H9 (cell line): ENCODE data around the gene PPP2R5B. TPM values are rescaled to one million over a fixed set of nuclear protein-coding genes. Genes with fewer than 3 reads are reported as not detected.

Source experiments
- DNase-seq: peaks from one replicate; pipeline ENCODE4 v3.0.0-alpha.2; 2017
- H2AFZ ChIP-seq: one replicate; pipeline ENCODE4 v1.6.1; 2013; ENCODE audit warnings: mild to moderate bottlenecking, low read length, control low read depth, moderate library complexity
- H2AK5ac ChIP-seq: 2 replicates; pipeline ENCODE4 v1.6.1; 2013; ENCODE audit warnings: low read length, control low read depth, mixed read lengths; ENCODE audit not compliant: insufficient read length
- H2BK120ac ChIP-seq: one replicate; pipeline ENCODE4 v1.6.1; 2013; ENCODE audit warnings: low read depth, mild to moderate bottlenecking, low read length, control low read depth, inconsistent platforms; ENCODE audit not compliant: poor library complexity, severe bottlenecking
- H2BK12ac ChIP-seq: 2 replicates; pipeline ENCODE4 v1.6.1; 2013; ENCODE audit warnings: low read length, control low read depth, mixed read lengths, low read depth; ENCODE audit not compliant: insufficient read length
- H2BK15ac ChIP-seq: 2 replicates; pipeline ENCODE4 v1.6.1; 2013; ENCODE audit warnings: low read depth, low read length, control low read depth
- H2BK20ac ChIP-seq: one replicate; pipeline ENCODE4 v1.6.1; 2013; ENCODE audit warnings: low read depth, mild to moderate bottlenecking, low read length, control low read depth, inconsistent platforms; ENCODE audit not compliant: poor library complexity, severe bottlenecking
- H2BK5ac ChIP-seq: 2 replicates; pipeline ENCODE4 v1.6.1; 2013; ENCODE audit warnings: low read length, control low read depth, mixed read lengths; ENCODE audit not compliant: insufficient read length
- H3K14ac ChIP-seq: 2 replicates; pipeline ENCODE4 v1.6.1; 2013; ENCODE audit warnings: low read length, control low read depth; ENCODE audit not compliant: insufficient read depth
- H3K18ac ChIP-seq: 2 replicates; pipeline ENCODE4 v1.6.1; 2013; ENCODE audit warnings: low read depth, mild to moderate bottlenecking, mixed read lengths, low read length, control low read depth; ENCODE audit not compliant: insufficient read length
- H3K23ac ChIP-seq: 2 replicates; pipeline ENCODE4 v1.6.1; 2013; ENCODE audit warnings: low read length, control low read depth, mixed read lengths, low read depth; ENCODE audit not compliant: insufficient read length
- H3K23me2 ChIP-seq: 2 replicates; pipeline ENCODE4 v1.6.1; 2013; ENCODE audit warnings: low read depth, mild to moderate bottlenecking, mixed read lengths, low read length, control low read depth; ENCODE audit not compliant: insufficient read length, poor library complexity, severe bottlenecking
- H3K27ac ChIP-seq: 2 replicates; pipeline ENCODE4 v1.5.1; 2013; ENCODE audit warnings: low read length, control low read depth, mixed read lengths, low read depth; ENCODE audit not compliant: insufficient read length
- H3K27me3 ChIP-seq: 2 replicates; pipeline ENCODE4 v1.6.1; 2013; ENCODE audit warnings: low read length, control low read depth, inconsistent platforms; ENCODE audit not compliant: insufficient read depth
- H3K4ac ChIP-seq: 2 replicates; pipeline ENCODE4 v1.6.1; 2013; ENCODE audit warnings: low read depth, mild to moderate bottlenecking, control low read depth, inconsistent platforms, low read length, moderate library complexity
- H3K4me1 ChIP-seq: 2 replicates; pipeline ENCODE4 v1.6.1; 2013; ENCODE audit warnings: low read length, control low read depth, inconsistent platforms; ENCODE audit not compliant: insufficient read depth
- H3K4me2 ChIP-seq: 2 replicates; pipeline ENCODE4 v1.6.1; 2013; ENCODE audit warnings: low read length, control low read depth, mixed read lengths; ENCODE audit not compliant: insufficient read length, insufficient read depth
- H3K56ac ChIP-seq: 2 replicates; pipeline ENCODE4 v1.6.1; 2013; ENCODE audit warnings: low read depth, mild to moderate bottlenecking, mixed read lengths, low read length, control low read depth; ENCODE audit not compliant: insufficient read length
- H3K79me1 ChIP-seq: 2 replicates; pipeline ENCODE4 v1.6.1; 2013; ENCODE audit warnings: low read depth, mild to moderate bottlenecking, moderate library complexity, low read length, control low read depth, inconsistent platforms; ENCODE audit not compliant: insufficient read depth, poor library complexity, severe bottlenecking
- H3K79me2 ChIP-seq: 2 replicates; pipeline ENCODE4 v1.6.1; 2013; ENCODE audit warnings: low read length, control low read depth, inconsistent platforms; ENCODE audit not compliant: insufficient read depth
- H3K9ac ChIP-seq: 2 replicates; pipeline ENCODE4 v1.6.1; 2013; ENCODE audit warnings: low read length, control low read depth, mixed read lengths; ENCODE audit not compliant: insufficient read length; ENCODE audit errors: extremely low read depth
- H3K9me3 ChIP-seq: one replicate; pipeline ENCODE4 v1.6.1; 2013; ENCODE audit warnings: low read depth, low read length, inconsistent platforms; ENCODE audit not compliant: control insufficient read depth
- H3T11ph ChIP-seq: one replicate; pipeline ENCODE4 v1.6.1; 2013; ENCODE audit warnings: mild to moderate bottlenecking, low read length, control low read depth, inconsistent platforms
- H4K20me1 ChIP-seq: one replicate; pipeline ENCODE4 v1.6.1; 2013; ENCODE audit not compliant: control insufficient read depth, insufficient read length, insufficient read depth
- H4K5ac ChIP-seq: 2 replicates; pipeline ENCODE4 v1.6.1; 2013; ENCODE audit warnings: low read depth, mild to moderate bottlenecking, mixed read lengths, low read length, control low read depth; ENCODE audit not compliant: insufficient read length
- H4K8ac ChIP-seq: replicated peaks from 2 replicates; pipeline ENCODE4 v1.6.1; 2013; ENCODE audit warnings: low read length, control low read depth, mixed read lengths, low read depth; ENCODE audit not compliant: insufficient read length
- H4K91ac ChIP-seq: 2 replicates; pipeline ENCODE4 v1.6.1; 2013; ENCODE audit warnings: low read depth, mild to moderate bottlenecking, moderate library complexity, mixed read lengths, low read length, control low read depth; ENCODE audit not compliant: insufficient read length
- H3K27ac Mint-ChIP-seq, 3 experiments: 2 replicates in 2 of 3; 3 replicates in 1 of 3; pipeline ENCODE4 v1.8.0; 2020 to 2021; ENCODE audit warnings: mixed read lengths in 3 of 3, mild to moderate bottlenecking in 1 of 3, moderate library complexity in 1 of 3
- H3K27me3 Mint-ChIP-seq: 2 replicates; pipeline ENCODE4 v1.8.0; 2021; ENCODE audit warnings: low read depth, mild to moderate bottlenecking, moderate library complexity, mixed read lengths
- H3K36me3 Mint-ChIP-seq, 3 experiments: 2 replicates in 2 of 3; 3 replicates in 1 of 3; pipeline ENCODE4 v1.8.0; 2020 to 2021; ENCODE audit warnings: low read depth in 3 of 3, mixed read lengths in 3 of 3; ENCODE audit not compliant: insufficient read depth in 1 of 3
- H3K4me1 Mint-ChIP-seq, 2 experiments: 2 replicates each; pipeline ENCODE4 v1.8.0; 2020; ENCODE audit warnings: mixed read lengths in 2 of 2
- H3K4me3 Mint-ChIP-seq, 2 experiments: 2 replicates in 1 of 2; 3 replicates in 1 of 2; pipeline ENCODE4 v1.8.0; 2020 to 2021; ENCODE audit warnings: mild to moderate bottlenecking in 2 of 2, mixed read lengths in 2 of 2, moderate library complexity in 1 of 2
- H3K9me3 Mint-ChIP-seq, 2 experiments: 2 replicates in 1 of 2; 3 replicates in 1 of 2; pipeline ENCODE4 v1.8.0; 2020; ENCODE audit warnings: mild to moderate bottlenecking in 2 of 2, mixed read lengths in 2 of 2, moderate library complexity in 1 of 2
- WGBS: extraction: QIAGEN DNeasy Blood & Tissue Kit; methylation state at CpG from one replicate; pipeline ENCODE4 v1.1.7; 2013; ENCODE audit warnings: missing lambda C conversion rate, low lambda C conversion rate, mixed read lengths; ENCODE audit not compliant: insufficient read length; ENCODE audit errors: extremely low coverage; 5-methylcytosine and 5-hydroxymethylcytosine counted together
- total RNA-seq: library from RNA; stranded (reverse); gene quantifications from 2 replicates; pipeline ENCODE4 v1.2.1, GENCODE V29; 2021
- TF ChIP-seq, protein P1 (sequence below): fragments of 200-600 bp; sonication (generic); conservative IDR thresholded peaks from 3 replicates; pipeline ENCODE4 v1.8.0; 2021; ENCODE audit warnings: antibody characterized with exemption, mild to moderate bottlenecking

PPP2R5B gene
- total RNA-seq, 1 experiment from 2014 or later = 6.3 TPM

DNA sequence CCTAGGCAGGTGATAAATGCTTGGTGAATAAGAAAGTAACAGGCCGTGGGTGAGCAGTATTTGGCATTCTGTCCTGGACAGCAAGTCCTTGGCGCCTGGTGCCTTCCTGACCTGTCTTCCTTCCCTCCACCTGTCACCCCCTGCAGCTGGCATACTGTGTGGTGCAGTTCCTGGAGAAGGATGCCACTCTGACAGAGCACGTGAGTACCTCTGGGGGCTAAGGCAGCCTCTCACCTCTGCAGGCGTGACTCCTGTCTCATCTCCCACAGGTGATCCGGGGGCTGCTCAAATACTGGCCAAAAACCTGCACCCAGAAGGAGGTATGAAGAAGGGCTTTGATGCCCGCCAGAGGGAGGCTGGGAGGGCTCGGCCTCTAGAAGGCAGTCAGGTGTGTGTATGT, 6.8 kb downstream of the PPP2R5B start:
- H4K5ac ChIP-seq = no peak overlapping the region
- H3K4me1 Mint-ChIP-seq = peaks cover 15 to 30% of the 10 kb centered on the region in 2 experiments
- TF ChIP-seq, protein P1, sequence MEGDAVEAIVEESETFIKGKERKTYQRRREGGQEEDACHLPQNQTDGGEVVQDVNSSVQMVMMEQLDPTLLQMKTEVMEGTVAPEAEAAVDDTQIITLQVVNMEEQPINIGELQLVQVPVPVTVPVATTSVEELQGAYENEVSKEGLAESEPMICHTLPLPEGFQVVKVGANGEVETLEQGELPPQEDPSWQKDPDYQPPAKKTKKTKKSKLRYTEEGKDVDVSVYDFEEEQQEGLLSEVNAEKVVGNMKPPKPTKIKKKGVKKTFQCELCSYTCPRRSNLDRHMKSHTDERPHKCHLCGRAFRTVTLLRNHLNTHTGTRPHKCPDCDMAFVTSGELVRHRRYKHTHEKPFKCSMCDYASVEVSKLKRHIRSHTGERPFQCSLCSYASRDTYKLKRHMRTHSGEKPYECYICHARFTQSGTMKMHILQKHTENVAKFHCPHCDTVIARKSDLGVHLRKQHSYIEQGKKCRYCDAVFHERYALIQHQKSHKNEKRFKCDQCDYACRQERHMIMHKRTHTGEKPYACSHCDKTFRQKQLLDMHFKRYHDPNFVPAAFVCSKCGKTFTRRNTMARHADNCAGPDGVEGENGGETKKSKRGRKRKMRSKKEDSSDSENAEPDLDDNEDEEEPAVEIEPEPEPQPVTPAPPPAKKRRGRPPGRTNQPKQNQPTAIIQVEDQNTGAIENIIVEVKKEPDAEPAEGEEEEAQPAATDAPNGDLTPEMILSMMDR = no peak
- H3K9ac ChIP-seq = no peak overlapping the region
- no peak overlapping the region for H2BK12ac ChIP-seq
- H2BK20ac ChIP-seq = no peak overlapping the region
- H3K23me2 ChIP-seq = peaks cover 4% of the 10 kb centered on the region
- H4K20me1 ChIP-seq = no peaks in the 10 kb centered on the region
- H4K91ac ChIP-seq = no peak overlapping the region
- H3K18ac ChIP-seq = no peak overlapping the region
- H3K36me3 Mint-ChIP-seq = peaks cover 0 to 4% (median 0%) of the 10 kb centered on the region in 3 experiments; a peak in 2 of 7 replicates
- H4K8ac ChIP-seq = no peak overlapping the region
- H3K4me3 Mint-ChIP-seq = no peak overlapping the region
- no peaks in the 10 kb centered on the region for H3K27me3 ChIP-seq
- H3T11ph ChIP-seq = no peak overlapping the region
- no peak overlapping the region for H3K4ac ChIP-seq
- no peaks in the 10 kb centered on the region for H3K9me3 Mint-ChIP-seq
- H3K79me2 ChIP-seq = no peaks in the 10 kb centered on the region
- no peaks in the 10 kb centered on the region for H3K79me1 ChIP-seq
- H2AFZ ChIP-seq = no peak overlapping the region
- no peak overlapping the region for H3K56ac ChIP-seq
- peaks cover 7% of the 10 kb centered on the region; the same call in 1 of the 2 replicates for H3K4me1 ChIP-seq
- no peak overlapping the region for H3K14ac ChIP-seq
- H2BK15ac ChIP-seq = no peak overlapping the region
- H2BK120ac ChIP-seq = no peak overlapping the region
- no peak overlapping the region for H3K27ac Mint-ChIP-seq
- H2BK5ac ChIP-seq = no peak overlapping the region
- no CpG with 5 or more reads among the region's 7 CpGs for WGBS
- no peaks in the 10 kb centered on the region for H3K9me3 ChIP-seq
- H3K4me2 ChIP-seq = no peak overlapping the region
- no peak overlapping the region for H2AK5ac ChIP-seq
- H3K27ac ChIP-seq = no peak overlapping the region
- H3K23ac ChIP-seq = no peak overlapping the region
- DNase-seq = no peak
- peaks cover 4% of the 10 kb centered on the region for H3K27me3 Mint-ChIP-seq
